ENCODE results near the gene COP1. TPM values are rescaled to one million over a fixed set of nuclear protein-coding genes. Genes with fewer than 3 reads are reported as not detected.

Gene COP1
- total and polyA plus RNA-seq, 2 donors (not counting 3 experiments of a cell fraction or from before 2014, with no cell fraction given) = 16.5 to 40.9 TPM

DNA sequence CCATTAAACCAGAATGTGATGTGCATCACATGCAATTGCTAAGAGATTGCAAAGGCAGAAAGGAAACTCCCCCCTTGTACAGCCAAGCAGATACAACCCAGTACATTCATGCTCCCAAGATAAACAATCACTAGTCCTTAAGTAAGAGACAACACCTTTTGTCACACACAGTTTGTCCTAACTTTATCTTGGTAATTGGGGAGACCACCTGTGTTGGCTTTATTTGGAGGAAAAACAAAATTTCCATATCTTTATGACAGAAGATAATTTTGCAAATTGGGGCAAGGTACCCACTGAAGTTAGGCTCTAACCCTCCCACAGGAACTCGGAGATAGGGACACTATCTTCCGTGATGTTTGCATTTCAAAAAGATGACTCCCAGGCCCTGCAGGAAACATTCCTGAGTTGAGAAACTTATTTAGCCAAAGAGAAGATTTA lies 288.7 kb downstream of the COP1 start:
- H3K9ac ChIP-seq (replicated peaks; ENCODE audit: extremely low read depth, insufficient read depth, low read length) = no peak overlapping the region
- BruUV-seq (replicated peaks) = no TSS peak
- POLR2A ChIA-PET = no interaction called here
- dilution Hi-C loops (cut with MboI; ENCODE audit: extremely low pct_ligation_motif_present, low sequenced_read_pairs) = no loop called here
- no peak overlapping the region for H3K4me2 ChIP-seq (ENCODE audit: insufficient read depth, low read length)
- no peaks in the 10 kb centered on the region for H3K79me2 ChIP-seq (ENCODE audit: control insufficient read depth, insufficient read depth, low read length)
- no peaks in the 10 kb centered on the region for H3K36me3 ChIP-seq (ENCODE audit: control insufficient read depth in 2 of 2, extremely low read depth in 1 of 2, insufficient read depth in 2 of 2, low read length in 2 of 2)
- H3K27ac ChIP-seq (ENCODE audit: insufficient read depth, low read depth, low read length) = no peak overlapping the region
- DNase-seq (ENCODE audit: low read depth, low spot score) = no peak
- TF ChIP-seq EZH2 (IDR thresholded peaks at IDR 0.05; ENCODE audit: borderline replicate concordance, low read depth, low read length, severe bottlenecking) (no peak), POLR2A (IDR thresholded peaks at IDR 0.05; ENCODE audit: low read depth, low read length) (no peak), JUN (IDR thresholded peaks at IDR 0.05; ENCODE audit: borderline replicate concordance, insufficient read depth, insufficient read length, low read depth) (no peak), MYC (IDR thresholded peaks at IDR 0.05; ENCODE audit: low read depth, low read length) (no peak), POLR2AphosphoS5 (IDR thresholded peaks at IDR 0.05; ENCODE audit: insufficient read depth, low read depth, low read length) (no peak), GATA2 (IDR thresholded peaks at IDR 0.05; ENCODE audit: insufficient read depth, insufficient read length, low read depth, low read length) (no peak), FOS (IDR thresholded peaks at IDR 0.05; ENCODE audit: borderline replicate concordance, insufficient read depth, low read length) (no peak)
- TF ChIP-seq, protein P1, sequence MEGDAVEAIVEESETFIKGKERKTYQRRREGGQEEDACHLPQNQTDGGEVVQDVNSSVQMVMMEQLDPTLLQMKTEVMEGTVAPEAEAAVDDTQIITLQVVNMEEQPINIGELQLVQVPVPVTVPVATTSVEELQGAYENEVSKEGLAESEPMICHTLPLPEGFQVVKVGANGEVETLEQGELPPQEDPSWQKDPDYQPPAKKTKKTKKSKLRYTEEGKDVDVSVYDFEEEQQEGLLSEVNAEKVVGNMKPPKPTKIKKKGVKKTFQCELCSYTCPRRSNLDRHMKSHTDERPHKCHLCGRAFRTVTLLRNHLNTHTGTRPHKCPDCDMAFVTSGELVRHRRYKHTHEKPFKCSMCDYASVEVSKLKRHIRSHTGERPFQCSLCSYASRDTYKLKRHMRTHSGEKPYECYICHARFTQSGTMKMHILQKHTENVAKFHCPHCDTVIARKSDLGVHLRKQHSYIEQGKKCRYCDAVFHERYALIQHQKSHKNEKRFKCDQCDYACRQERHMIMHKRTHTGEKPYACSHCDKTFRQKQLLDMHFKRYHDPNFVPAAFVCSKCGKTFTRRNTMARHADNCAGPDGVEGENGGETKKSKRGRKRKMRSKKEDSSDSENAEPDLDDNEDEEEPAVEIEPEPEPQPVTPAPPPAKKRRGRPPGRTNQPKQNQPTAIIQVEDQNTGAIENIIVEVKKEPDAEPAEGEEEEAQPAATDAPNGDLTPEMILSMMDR (IDR thresholded peaks at IDR 0.05; ENCODE audit: extremely low read depth in 1 of 2, insufficient read depth in 1 of 2, low read depth in 1 of 2, low read length in 2 of 2) = no peak
- TF ChIP-seq, protein P2, sequence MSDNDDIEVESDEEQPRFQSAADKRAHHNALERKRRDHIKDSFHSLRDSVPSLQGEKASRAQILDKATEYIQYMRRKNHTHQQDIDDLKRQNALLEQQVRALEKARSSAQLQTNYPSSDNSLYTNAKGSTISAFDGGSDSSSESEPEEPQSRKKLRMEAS (IDR thresholded peaks at IDR 0.05; ENCODE audit: insufficient read depth, insufficient read length) = no peak
- no peaks in the 10 kb centered on the region for H3K27me3 ChIP-seq (ENCODE audit: control insufficient read depth in 2 of 2, insufficient read depth in 2 of 2, low read length in 2 of 2)
- H3K4me3 ChIP-seq (replicated peaks in 1 of 3; ENCODE audit: insufficient read depth in 1 of 3, low read depth in 1 of 3, low read length in 3 of 3) = no peak overlapping the region
- no peaks in the 10 kb centered on the region for H3K9me3 ChIP-seq (replicated peaks; ENCODE audit: control insufficient read depth, insufficient read depth, low read length)
- no peak overlapping the region for H2AFZ ChIP-seq (ENCODE audit: low read depth, low read length)
- no peaks in the 10 kb centered on the region for H4K20me1 ChIP-seq (replicated peaks; ENCODE audit: control insufficient read depth, extremely low read depth, insufficient read depth, low read length)
- CTCF ChIA-PET = no interaction called here
- no peaks in the 10 kb centered on the region for H3K9me1 ChIP-seq (replicated peaks; ENCODE audit: control insufficient read depth, extremely low read depth, insufficient read depth, low read length)
- intact Hi-C loops (cut with micrococcal nuclease) = no loop called here
- no peaks in the 10 kb centered on the region for H3K4me1 ChIP-seq (ENCODE audit: control insufficient read depth, extremely low read depth, insufficient read depth, low read length)
- no peak for FAIRE-seq

All from endothelial cell of umbilical vein (primary cell).